GM18868 (cell line): ENCODE results near the gene TOM1L2.

ENCODE experiments used
- ATAC-seq: cut with Tn5 transposase; IDR thresholded peaks from one replicate; pipeline ENCODE4 v1.9.1; 2021; ENCODE audit warnings: mild to moderate bottlenecking, moderate library complexity; ENCODE audit not compliant: unreplicated experiment

Gene TOM1L2

GRCh38 chr17:17837966-17838962, 133.9 kb downstream of the TOM1L2 start:
- ATAC-seq = no peak

- ATAC-seq = no peak
These were observed 134.8 kb downstream of the TOM1L2 start for GRCh38 chr17:17837380-17837821.

GRCh38 chr17:17836818-17837379, 135.3 kb downstream of the TOM1L2 start, which contains the start of gene SREBF1:
TSS of gene SREBF1 (minus strand) at chr17:17836986. CDS start at chr17:17836817, 169 bp downstream.
- ATAC-seq = peak; percentile 34

- ATAC-seq = peak; percentile 65
These were observed 135.9 kb downstream of the TOM1L2 start for GRCh38 chr17:17836250-17836817.

- ATAC-seq = no peak
These were observed 136.6 kb downstream of the TOM1L2 start for GRCh38 chr17:17835415-17836249.

GRCh38 chr17:17834974-17835373, 137.2 kb downstream of the TOM1L2 start:
- ATAC-seq = no peak

- ATAC-seq = no peak
These were observed 138.4 kb downstream of the TOM1L2 start for GRCh38 chr17:17833658-17834357.

- ATAC-seq = no peak
These were observed 140.2 kb downstream of the TOM1L2 start for GRCh38 chr17:17832032-17832363.

GRCh38 chr17:17831208-17832031, 140.8 kb downstream of the TOM1L2 start:
- ATAC-seq = no peak

GRCh38 chr17:17830740-17831207, 141.4 kb downstream of the TOM1L2 start:
- ATAC-seq = no peak

GRCh38 chr17:17830269-17830567, 142.0 kb downstream of the TOM1L2 start:
- ATAC-seq = no peak

GRCh38 chr17:17827826-17828621, 144.2 kb downstream of the TOM1L2 start:
- ATAC-seq = no peak

- ATAC-seq = no peak
These were observed 145.0 kb downstream of the TOM1L2 start for GRCh38 chr17:17826942-17827785.

GRCh38 chr17:17826342-17826713, 145.9 kb downstream of the TOM1L2 start:
- no peak for ATAC-seq

GRCh38 chr17:17824783-17825614, 147.2 kb downstream of the TOM1L2 start:
- ATAC-seq = no peak

- peak; percentile 11 for ATAC-seq
These were observed 147.9 kb downstream of the TOM1L2 start for GRCh38 chr17:17824119-17824782.
